Astrocyte of the hippocampus (primary cell): ENCODE data around the gene BTBD16.

Experiments
- DNase-seq: peaks from one replicate; pipeline ENCODE4 v3.0.0; 2011; ENCODE audit warnings: low read depth, low spot score

BTBD16 gene

GRCh38 chr10:122373721-122374120 is 102.6 kb downstream of the BTBD16 start:
- DNase-seq: peak; percentile 57

GRCh38 chr10:122374237-122374858 is 103.3 kb downstream of the BTBD16 start, which contains the start of gene PLEKHA1:
Gene PLEKHA1, plus strand, starts transcription at chr10:122374708. Its CDS starts 18,493 bp downstream, at chr10:122393201.
- DNase-seq: peak; percentile 99

GRCh38 chr10:122374859-122375678 is 104.0 kb downstream of the BTBD16 start:
- DNase-seq: peak; percentile 83

DNA sequence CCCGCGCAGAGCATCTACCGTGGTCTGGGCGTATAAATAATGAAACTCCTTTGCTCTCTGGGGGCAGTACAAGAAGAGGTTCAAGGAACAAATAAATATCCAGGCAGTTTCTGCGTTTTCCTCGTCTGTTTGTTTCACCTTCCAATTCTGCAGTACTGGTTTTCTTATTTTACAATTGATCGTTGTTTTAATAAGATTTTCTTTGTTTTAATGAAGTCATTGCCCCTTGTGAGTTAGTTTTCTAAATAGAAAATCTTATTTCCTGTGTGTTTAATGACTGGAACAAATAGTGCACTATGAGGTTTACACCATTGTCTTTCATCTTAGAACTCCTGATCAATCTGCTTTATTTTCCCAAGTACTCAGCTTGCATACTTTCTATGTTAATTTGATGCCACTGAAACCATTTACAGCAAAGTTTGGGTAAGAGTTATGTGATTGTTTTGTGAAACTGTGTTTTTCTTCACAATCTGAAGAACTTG is 104.6 kb downstream of the BTBD16 start:
- peak; percentile 32 for DNase-seq

DNA sequence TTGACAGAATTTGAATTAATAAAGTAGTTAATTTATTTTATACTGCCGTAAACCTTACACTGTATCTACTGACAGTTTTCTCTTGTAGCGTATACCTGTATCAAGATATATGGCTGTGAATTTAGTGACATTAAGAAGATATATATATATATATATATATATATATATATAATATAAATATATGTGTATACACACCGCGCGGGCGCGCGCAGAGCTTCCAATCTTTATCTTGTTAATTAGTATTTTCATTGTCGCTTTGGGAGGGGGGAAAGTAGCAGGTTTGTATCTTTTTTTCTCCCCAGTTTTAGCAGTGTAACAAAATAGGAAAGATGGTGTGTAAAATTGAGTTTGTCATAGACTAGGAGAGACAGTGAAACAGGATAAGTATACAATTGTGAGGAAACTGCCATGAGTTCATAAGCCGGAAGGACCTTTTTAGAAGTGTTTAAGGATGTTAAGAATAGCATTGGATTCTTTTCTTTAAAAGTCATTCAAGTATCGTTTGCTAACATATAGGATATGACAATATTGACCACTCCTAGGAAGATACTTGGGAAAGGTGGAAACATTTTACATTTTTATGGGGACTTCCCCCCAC is 105.4 kb downstream of the BTBD16 start:
- DNase-seq: no peak

- no peak for DNase-seq
Observed at GRCh38 chr10:122379041-122379440, 107.9 kb downstream of the BTBD16 start.

- DNase-seq: no peak
Observed at GRCh38 chr10:122379537-122379936, 108.4 kb downstream of the BTBD16 start.

- DNase-seq: no peak
Observed at GRCh38 chr10:122380703-122381102, 109.6 kb downstream of the BTBD16 start.

DNA sequence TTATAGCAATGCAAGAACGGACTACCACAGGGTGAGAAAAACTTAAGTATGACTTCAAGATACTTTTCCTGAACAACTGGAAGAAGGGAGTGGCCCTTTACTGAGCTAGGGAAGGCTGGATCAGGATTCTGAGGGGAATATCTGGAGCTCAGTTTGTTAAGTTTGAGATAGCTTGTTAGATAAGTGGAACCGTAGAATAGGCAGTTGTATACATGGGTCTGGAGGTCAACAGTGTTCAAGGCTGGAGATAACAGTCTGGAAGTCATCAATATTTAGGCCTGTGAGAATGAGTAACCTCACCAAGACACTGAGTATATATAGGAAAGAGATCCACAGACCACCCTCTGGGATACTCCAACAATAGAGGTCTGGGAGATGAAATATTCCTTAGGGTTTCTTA is 110.6 kb downstream of the BTBD16 start:
- DNase-seq: no peak

DNA sequence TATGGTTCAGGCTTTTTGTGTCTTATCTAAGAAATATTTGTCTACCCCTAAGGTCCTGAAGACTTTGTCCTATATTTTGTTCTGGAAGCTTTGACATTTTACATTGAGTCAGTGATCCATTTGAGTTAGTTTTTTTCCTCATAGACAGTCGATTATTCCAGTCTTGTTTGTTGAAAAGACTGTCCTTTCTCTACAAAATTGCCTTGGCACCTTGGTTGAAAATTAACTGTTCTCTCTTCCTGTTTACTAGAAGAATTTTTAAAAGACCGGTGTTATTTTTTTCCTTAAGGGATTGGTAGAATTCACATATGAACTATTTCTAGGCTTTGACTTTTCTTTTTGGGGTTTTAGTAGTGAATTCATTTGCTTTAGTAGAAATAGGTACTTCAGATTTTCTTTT is 115.4 kb downstream of the BTBD16 start:
- no peak for DNase-seq

DNA sequence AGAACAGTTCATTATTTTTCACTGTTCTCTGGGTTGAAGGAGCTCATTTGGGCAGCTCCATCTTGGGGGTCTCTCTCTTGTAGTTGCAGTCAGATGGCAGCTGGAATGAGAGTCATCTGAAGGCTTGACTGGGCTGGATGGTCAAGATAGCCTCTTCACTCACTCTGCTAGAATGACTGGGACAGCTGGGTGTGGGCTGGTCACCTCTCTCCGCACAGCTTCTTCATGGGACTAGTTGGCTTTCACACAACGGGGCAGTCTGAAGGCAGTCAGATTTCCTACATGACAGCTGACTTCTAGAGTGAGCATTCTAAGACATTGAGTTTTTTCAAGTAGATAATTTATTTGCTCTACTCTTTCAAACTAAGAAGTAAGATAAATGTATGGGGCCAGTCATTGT is 116.5 kb downstream of the BTBD16 start:
- no peak for DNase-seq
